GM12878 (cell line): ENCODE data around the gene GNAZ.

Experiments used
- EGR1 ChIP-seq, 2 experiments: IDR thresholded peaks; 1 replicate in 1 of 2; 2 replicates in 1 of 2; pipeline ENCODE4 v1.6.1; 2011 to 2012; ENCODE audit warnings: low read depth in 2 of 2, low read length in 2 of 2, borderline replicate concordance in 1 of 2, mild to moderate bottlenecking in 1 of 2, moderate library complexity in 1 of 2
- HDAC2 ChIP-seq: fragments of 200-600 bp; sonication (generic); IDR thresholded peaks from 2 replicates; pipeline ENCODE4 v1.6.1; 2017
- SMAD5 ChIP-seq: IDR thresholded peaks from 2 replicates; pipeline ENCODE4 v1.6.1; 2016; ENCODE audit warnings: antibody characterized with exemption, low read depth
- SRF ChIP-seq, 2 experiments: IDR thresholded peaks; 2 replicates each; pipeline ENCODE4 v1.6.1; 2011; ENCODE audit warnings: low read depth in 2 of 2, low read length in 2 of 2, mild to moderate bottlenecking in 1 of 2, moderate library complexity in 1 of 2
- TF ChIP-seq, protein P1 (sequence below): IDR thresholded peaks from 2 replicates; pipeline ENCODE4 v1.6.1; 2012; ENCODE audit warnings: low read depth, low read length, improper control_type of control experiment
- TF ChIP-seq, protein P2 (sequence below), 3 experiments: IDR thresholded peaks in 2 of 3; conservative IDR thresholded peaks in 1 of 3; 2 replicates each; pipeline ENCODE4 v1.5.1; 2011; ENCODE audit warnings: low read depth in 3 of 3, low read length in 3 of 3, mild to moderate bottlenecking in 3 of 3, control low read depth in 2 of 3, moderate library complexity in 2 of 3, inconsistent platforms in 1 of 3, mixed read lengths in 1 of 3; ENCODE audit not compliant: control insufficient read depth in 2 of 3, insufficient read depth in 1 of 3; ENCODE audit errors: extremely low read depth in 1 of 3

DNA sequence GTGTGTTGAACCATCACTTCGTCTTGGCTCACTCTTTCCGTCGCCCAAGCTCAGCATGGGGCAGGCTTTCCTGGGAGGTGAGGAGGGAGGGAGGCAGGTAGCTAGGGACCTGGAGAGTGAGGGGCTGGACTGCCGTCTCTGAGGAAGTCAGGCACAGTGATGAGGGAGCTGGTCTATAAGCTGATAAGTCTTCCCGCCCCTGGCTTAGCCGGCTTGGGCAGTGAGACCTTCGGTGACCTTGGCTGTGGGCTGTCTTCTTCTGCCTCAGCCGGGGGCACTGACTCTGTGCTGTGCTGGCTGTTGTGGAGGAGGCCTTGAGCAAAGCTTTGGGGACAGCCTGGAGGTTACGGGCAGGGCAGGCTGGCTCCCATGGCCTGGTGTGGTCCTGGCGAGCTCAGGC is 18.7 kb downstream of the GNAZ start:
- no peak for TF ChIP-seq SMAD5
- TF ChIP-seq, protein P1, sequence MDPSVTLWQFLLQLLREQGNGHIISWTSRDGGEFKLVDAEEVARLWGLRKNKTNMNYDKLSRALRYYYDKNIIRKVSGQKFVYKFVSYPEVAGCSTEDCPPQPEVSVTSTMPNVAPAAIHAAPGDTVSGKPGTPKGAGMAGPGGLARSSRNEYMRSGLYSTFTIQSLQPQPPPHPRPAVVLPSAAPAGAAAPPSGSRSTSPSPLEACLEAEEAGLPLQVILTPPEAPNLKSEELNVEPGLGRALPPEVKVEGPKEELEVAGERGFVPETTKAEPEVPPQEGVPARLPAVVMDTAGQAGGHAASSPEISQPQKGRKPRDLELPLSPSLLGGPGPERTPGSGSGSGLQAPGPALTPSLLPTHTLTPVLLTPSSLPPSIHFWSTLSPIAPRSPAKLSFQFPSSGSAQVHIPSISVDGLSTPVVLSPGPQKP: no peak
- no peak for TF ChIP-seq EGR1 (IDR thresholded peaks at IDR 0.05; ENCODE audit: borderline replicate concordance in 1 of 2, low read depth in 2 of 2, low read length in 2 of 2)
- TF ChIP-seq, protein P2, sequence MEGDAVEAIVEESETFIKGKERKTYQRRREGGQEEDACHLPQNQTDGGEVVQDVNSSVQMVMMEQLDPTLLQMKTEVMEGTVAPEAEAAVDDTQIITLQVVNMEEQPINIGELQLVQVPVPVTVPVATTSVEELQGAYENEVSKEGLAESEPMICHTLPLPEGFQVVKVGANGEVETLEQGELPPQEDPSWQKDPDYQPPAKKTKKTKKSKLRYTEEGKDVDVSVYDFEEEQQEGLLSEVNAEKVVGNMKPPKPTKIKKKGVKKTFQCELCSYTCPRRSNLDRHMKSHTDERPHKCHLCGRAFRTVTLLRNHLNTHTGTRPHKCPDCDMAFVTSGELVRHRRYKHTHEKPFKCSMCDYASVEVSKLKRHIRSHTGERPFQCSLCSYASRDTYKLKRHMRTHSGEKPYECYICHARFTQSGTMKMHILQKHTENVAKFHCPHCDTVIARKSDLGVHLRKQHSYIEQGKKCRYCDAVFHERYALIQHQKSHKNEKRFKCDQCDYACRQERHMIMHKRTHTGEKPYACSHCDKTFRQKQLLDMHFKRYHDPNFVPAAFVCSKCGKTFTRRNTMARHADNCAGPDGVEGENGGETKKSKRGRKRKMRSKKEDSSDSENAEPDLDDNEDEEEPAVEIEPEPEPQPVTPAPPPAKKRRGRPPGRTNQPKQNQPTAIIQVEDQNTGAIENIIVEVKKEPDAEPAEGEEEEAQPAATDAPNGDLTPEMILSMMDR (IDR thresholded peaks at IDR 0.05 in 2 of 3, conservative IDR thresholded peaks at IDR 0.05 in 1 of 3; ENCODE audit: control insufficient read depth in 2 of 3, extremely low read depth in 1 of 3, insufficient read depth in 1 of 3, low read depth in 3 of 3, low read length in 3 of 3): no peak
- no peak for TF ChIP-seq HDAC2
- no peak for TF ChIP-seq SRF (IDR thresholded peaks at IDR 0.05; ENCODE audit: low read depth in 2 of 2, low read length in 2 of 2)
